Parathyroid adenoma (tissue), 2 donors: ENCODE measurements around the gene CXXC5.
"Not testable (repeated sequence)": the region's sequence is repeated elsewhere in the genome, so short reads cannot be mapped to it uniquely, and the experiment has no call there.

Source experiments
- H2AFZ ChIP-seq: fragments of 300-600 bp; sonication (generic); one replicate; pipeline ENCODE4 v1.7.0; 2017; ENCODE audit warnings: antibody characterized with exemption, mild to moderate bottlenecking
- H3K27ac ChIP-seq: fragments of 300-600 bp; sonication (generic); one replicate; pipeline ENCODE4 v1.7.0; 2017
- H3K27me3 ChIP-seq: fragments of 300-600 bp; sonication (generic); one replicate; pipeline ENCODE4 v1.7.0; 2017; ENCODE audit warnings: low read length; ENCODE audit not compliant: control insufficient read depth, insufficient read depth
- H3K36me3 ChIP-seq: fragments of 300-600 bp; sonication (generic); one replicate; pipeline ENCODE4 v1.7.0; 2017; ENCODE audit warnings: low read length; ENCODE audit not compliant: control insufficient read depth, insufficient read depth
- H3K4me1 ChIP-seq: fragments of 300-600 bp; sonication (generic); one replicate; pipeline ENCODE4 v1.7.0; 2017; ENCODE audit warnings: control low read depth
- H3K4me2 ChIP-seq: fragments of 300-600 bp; sonication (generic); one replicate; pipeline ENCODE4 v1.7.0; 2017; ENCODE audit warnings: low read length
- H3K4me3 ChIP-seq: fragments of 300-600 bp; sonication (generic); one replicate; pipeline ENCODE4 v1.7.0; 2017; ENCODE audit warnings: low read depth, low read length
- H3K79me2 ChIP-seq: fragments of 300-600 bp; sonication (generic); one replicate; pipeline ENCODE4 v1.7.0; 2017; ENCODE audit warnings: control low read depth
- H3K9ac ChIP-seq: fragments of 300-600 bp; sonication (generic); one replicate; pipeline ENCODE4 v1.7.0; 2017; ENCODE audit warnings: mild to moderate bottlenecking
- H3K9me3 ChIP-seq: fragments of 300-600 bp; sonication (generic); one replicate; pipeline ENCODE4 v1.7.0; 2017; ENCODE audit warnings: low read length; ENCODE audit not compliant: control insufficient read depth
- CTCF ChIP-seq: fragments of 300-600 bp; sonication (generic); IDR thresholded peaks from one replicate; pipeline ENCODE4 v1.7.0; 2017; ENCODE audit warnings: antibody characterized with exemption, mild to moderate bottlenecking
- donor health status: primary hyperparathyroidism.

Gene CXXC5

GRCh38 chr5:139725073-139725830 is 77.1 kb downstream of the CXXC5 start:
- Histone ChIP-seq H3K79me2 (no peaks in the 10 kb centered on the region), H3K36me3 (no peaks in the 10 kb centered on the region), H3K27me3 (no peaks in the 10 kb centered on the region), H3K9ac (no peak overlapping the region), H3K4me2 (no peak overlapping the region), H3K4me1 (no peaks in the 10 kb centered on the region), H3K9me3 (no peaks in the 10 kb centered on the region), H3K4me3 (no peak overlapping the region), H2AFZ (no peak overlapping the region), H3K27ac (no peak overlapping the region)
- no peak for TF ChIP-seq CTCF

GRCh38 chr5:139726248-139726647 is 78.1 kb downstream of the CXXC5 start:
- no peak overlapping the region for H3K27ac ChIP-seq
- no peaks in the 10 kb centered on the region for H3K79me2 ChIP-seq
- H3K4me2 ChIP-seq = no peak overlapping the region
- H3K9me3 ChIP-seq = no peaks in the 10 kb centered on the region
- no peaks in the 10 kb centered on the region for H3K36me3 ChIP-seq
- no peak for TF ChIP-seq CTCF
- no peak overlapping the region for H3K9ac ChIP-seq
- H3K4me1 ChIP-seq = no peaks in the 10 kb centered on the region
- H2AFZ ChIP-seq = no peak overlapping the region
- H3K27me3 ChIP-seq = no peaks in the 10 kb centered on the region
- H3K4me3 ChIP-seq = no peak overlapping the region

GRCh38 chr5:139727615-139728014 is 79.5 kb downstream of the CXXC5 start:
- H3K9ac ChIP-seq, H3K79me2 ChIP-seq, H3K4me3 ChIP-seq, H3K27me3 ChIP-seq, H3K4me2 ChIP-seq, H3K27ac ChIP-seq, H2AFZ ChIP-seq, H3K9me3 ChIP-seq, H3K36me3 ChIP-seq, H3K4me1 ChIP-seq: not testable (repeated sequence)

- Histone ChIP-seq H3K4me2 (no peak overlapping the region), H3K4me1 (no peaks in the 10 kb centered on the region), H3K27ac (no peak overlapping the region), H3K27me3 (no peaks in the 10 kb centered on the region), H3K4me3 (no peak overlapping the region), H3K36me3 (no peaks in the 10 kb centered on the region), H3K9me3 (no peaks in the 10 kb centered on the region), H2AFZ (no peak overlapping the region), H3K9ac (no peak overlapping the region), H3K79me2 (no peaks in the 10 kb centered on the region)
- no peak for TF ChIP-seq CTCF
These were observed 83.1 kb downstream of the CXXC5 start for GRCh38 chr5:139731281-139731680.

GRCh38 chr5:139732019-139732418 is 83.9 kb downstream of the CXXC5 start:
- H3K4me1 ChIP-seq = no peaks in the 10 kb centered on the region
- H2AFZ ChIP-seq = no peak overlapping the region
- H3K9me3 ChIP-seq = no peaks in the 10 kb centered on the region
- no peak for TF ChIP-seq CTCF
- no peak overlapping the region for H3K9ac ChIP-seq
- no peaks in the 10 kb centered on the region for H3K27me3 ChIP-seq
- no peak overlapping the region for H3K27ac ChIP-seq
- no peak overlapping the region for H3K4me2 ChIP-seq
- H3K4me3 ChIP-seq = no peak overlapping the region
- no peaks in the 10 kb centered on the region for H3K36me3 ChIP-seq
- H3K79me2 ChIP-seq = no peaks in the 10 kb centered on the region
